ENCODE measurements around the gene TMEM163. TPM values are rescaled to one million over a fixed set of nuclear protein-coding genes. Genes with fewer than 3 reads are reported as not detected.

TMEM163 gene
- total RNA-seq, 4 donors from 2014 or later, result 0.34 to 1.2 TPM; not detected in 2

GRCh38 chr2:134446383-134447017 lies 272.3 kb downstream of the TMEM163 start:
- H3K36me3 ChIP-seq, result no peaks in the 10 kb centered on the region
- intact Hi-C loops (cut with DNase I; ENCODE audit: low total_unique reads), result no loop called here
- no peak overlapping the region for H3K4me3 ChIP-seq
- H3K27me3 ChIP-seq, result no peaks in the 10 kb centered on the region
- H3K4me1 ChIP-seq, result no peaks in the 10 kb centered on the region
- H3K9me3 ChIP-seq, result no peaks in the 10 kb centered on the region
- TF ChIP-seq POLR2A (IDR thresholded peaks at IDR 0.05), result no peak
- TF ChIP-seq CTCF (IDR thresholded peaks at IDR 0.05), result no peak
- no peak for DNase-seq
- no peak overlapping the region for H3K27ac ChIP-seq

GRCh38 chr2:134445985-134446382 lies 272.8 kb downstream of the TMEM163 start:
- H3K9me3 ChIP-seq, result no peaks in the 10 kb centered on the region
- intact Hi-C loops (cut with DNase I; ENCODE audit: low total_unique reads), result no loop called here
- no peak overlapping the region for H3K4me3 ChIP-seq
- no peak for TF ChIP-seq CTCF (IDR thresholded peaks at IDR 0.05)
- no peak for TF ChIP-seq POLR2A (IDR thresholded peaks at IDR 0.05)
- no peaks in the 10 kb centered on the region for H3K27me3 ChIP-seq
- no peaks in the 10 kb centered on the region for H3K36me3 ChIP-seq
- no peak overlapping the region for H3K27ac ChIP-seq
- H3K4me1 ChIP-seq, result no peaks in the 10 kb centered on the region
- no peak for DNase-seq

- no peaks in the 10 kb centered on the region for H3K36me3 ChIP-seq
- no peaks in the 10 kb centered on the region for H3K27me3 ChIP-seq
- no peaks in the 10 kb centered on the region for H3K9me3 ChIP-seq
- DNase-seq, result no peak
- TF ChIP-seq POLR2A (IDR thresholded peaks at IDR 0.05) (no peak), CTCF (IDR thresholded peaks at IDR 0.05) (no peak)
- H3K4me1 ChIP-seq, result no peaks in the 10 kb centered on the region
- intact Hi-C loops (cut with DNase I; ENCODE audit: low total_unique reads), result no loop called here
- no peak overlapping the region for H3K27ac ChIP-seq
- H3K4me3 ChIP-seq, result no peak overlapping the region
These were observed 273.7 kb downstream of the TMEM163 start for GRCh38 chr2:134445116-134445515.

- TF ChIP-seq POLR2A (IDR thresholded peaks at IDR 0.05) (no peak), CTCF (IDR thresholded peaks at IDR 0.05) (no peak)
- no peak for DNase-seq
- H3K9me3 ChIP-seq, result no peaks in the 10 kb centered on the region
- no peak overlapping the region for H3K27ac ChIP-seq
- H3K4me1 ChIP-seq, result no peaks in the 10 kb centered on the region
- no peaks in the 10 kb centered on the region for H3K36me3 ChIP-seq
- intact Hi-C loops (cut with DNase I; ENCODE audit: low total_unique reads), result no loop called here
- H3K27me3 ChIP-seq, result no peaks in the 10 kb centered on the region
- no peak overlapping the region for H3K4me3 ChIP-seq
These were observed 274.9 kb downstream of the TMEM163 start for GRCh38 chr2:134443814-134444480.

GRCh38 chr2:134441153-134441863 lies 277.5 kb downstream of the TMEM163 start:
- H3K9me3 ChIP-seq, result no peaks in the 10 kb centered on the region
- intact Hi-C loops (cut with DNase I; ENCODE audit: low total_unique reads), result no loop called here
- no peak for TF ChIP-seq CTCF (IDR thresholded peaks at IDR 0.05)
- no peak for TF ChIP-seq POLR2A (IDR thresholded peaks at IDR 0.05)

More at GRCh38 chr2:134441153-134441863, 277.5 kb downstream of the TMEM163 start:
- no peaks in the 10 kb centered on the region for H3K27me3 ChIP-seq
- H3K4me3 ChIP-seq, result no peak overlapping the region
- H3K27ac ChIP-seq, result no peak overlapping the region
- no peak for DNase-seq
- H3K4me1 ChIP-seq, result no peaks in the 10 kb centered on the region
- no peaks in the 10 kb centered on the region for H3K36me3 ChIP-seq

Measured in uterus (tissue), 4 donors.